H1 (cell line): ENCODE data around the gene KRT24. TPM values are rescaled to one million over a fixed set of nuclear protein-coding genes. Genes with fewer than 3 reads are reported as not detected.

ENCODE experiments used
- CTCF ChIA-PET: fragments of 300-600 bp; sonication (Branson Sonifier 250); formaldehyde crosslinking; loops from one replicate; lab custom pipeline; 2021; ENCODE audit not compliant: partially characterized antibody; lab: Charles Lee
- POLR2A ChIA-PET: fragments of 300-600 bp; sonication (Branson Sonifier 250); formaldehyde crosslinking; loops from one replicate; lab custom pipeline; 2021; ENCODE audit warnings: inconsistent platforms; ENCODE audit not compliant: partially characterized antibody; lab: Charles Lee
- DNase-seq, 2 experiments: peaks; one replicate each; pipeline versions ENCODE4 v3.0.0 to v3.0.0-alpha.2; 2010 to 2022; ENCODE audit warnings: low spot score in 2 of 2, low read depth in 1 of 2, mixed read lengths in 1 of 2
- FAIRE-seq: peaks from 2 replicates; lab custom pipeline; 2011; peaks lifted over from hg19 to GRCh38; lab: Jason Lieb, UNC
- H2AFZ ChIP-seq: 2 replicates; pipeline ENCODE4 v1.8.1; 2012; ENCODE audit warnings: low read length, inconsistent platforms
- H2AK5ac ChIP-seq: 2 replicates; pipeline ENCODE4 v1.6.1; 2013; ENCODE audit warnings: low read depth, low read length
- H2BK120ac ChIP-seq: replicated peaks from 2 replicates; pipeline ENCODE3; 2013; ENCODE audit warnings: low read depth, low read length, inconsistent platforms
- H2BK12ac ChIP-seq: 2 replicates; pipeline ENCODE4 v1.6.1; 2013; ENCODE audit warnings: low read depth, low read length
- H2BK15ac ChIP-seq: 2 replicates; pipeline ENCODE4 v1.6.1; 2013; ENCODE audit warnings: low read length
- H2BK20ac ChIP-seq: 2 replicates; pipeline ENCODE4 v1.6.1; 2013; ENCODE audit warnings: low read length
- H2BK5ac ChIP-seq: 2 replicates; pipeline ENCODE4 v1.6.1; 2013; ENCODE audit warnings: low read depth, low read length
- H3K14ac ChIP-seq: 2 replicates; pipeline ENCODE4 v1.6.1; 2013; ENCODE audit warnings: inconsistent platforms; ENCODE audit not compliant: insufficient read length
- H3K18ac ChIP-seq: 2 replicates; pipeline ENCODE4 v1.6.1; 2013; ENCODE audit warnings: low read length; ENCODE audit errors: extremely low read depth
- H3K23ac ChIP-seq: 2 replicates; pipeline ENCODE4 v1.6.1; 2013; ENCODE audit warnings: inconsistent platforms; ENCODE audit not compliant: insufficient read length
- H3K23me2 ChIP-seq: 2 replicates; pipeline ENCODE4 v1.6.1; 2013; ENCODE audit warnings: low read depth, low read length
- H3K27ac ChIP-seq: 2 replicates; pipeline ENCODE4 v1.6.1; 2011; ENCODE audit warnings: low read depth, low read length, inconsistent platforms
- H3K27me3 ChIP-seq, 4 experiments: replicated peaks in 1 of 4; 1 replicate in 1 of 4; 2 replicates in 3 of 4; pipeline versions ENCODE4 v1.6.1 to v1.8.1; 2011 to 2013; ENCODE audit warnings: low read length in 3 of 4, mild to moderate bottlenecking in 3 of 4, inconsistent platforms in 2 of 4, mixed read lengths in 2 of 4, moderate library complexity in 1 of 4; ENCODE audit not compliant: control insufficient read depth in 3 of 4, insufficient read depth in 3 of 4; ENCODE audit errors: extremely low read depth in 1 of 4
- H3K36me3 ChIP-seq, 4 experiments: 2 replicates each; pipeline versions ENCODE4 v1.6.1 to v1.8.1; 2011 to 2013; ENCODE audit warnings: mild to moderate bottlenecking in 4 of 4, low read length in 3 of 4, moderate library complexity in 2 of 4, control low read depth in 1 of 4, inconsistent platforms in 1 of 4; ENCODE audit not compliant: insufficient read depth in 4 of 4, control insufficient read depth in 2 of 4
- H3K4ac ChIP-seq: replicated peaks from 2 replicates; pipeline ENCODE3; 2013; ENCODE audit warnings: low read length, low read depth, mixed read lengths, inconsistent platforms; ENCODE audit not compliant: insufficient read length
- H3K4me1 ChIP-seq, 4 experiments: replicated peaks in 1 of 4; 1 replicate in 1 of 4; 2 replicates in 3 of 4; pipeline versions ENCODE4 v1.6.1 to v1.8.1; 2011 to 2013; ENCODE audit warnings: low read length in 3 of 4, inconsistent platforms in 2 of 4, mixed read lengths in 1 of 4; ENCODE audit not compliant: insufficient read depth in 4 of 4, control insufficient read depth in 3 of 4
- H3K4me2 ChIP-seq, 2 experiments: 2 replicates each; pipeline versions ENCODE4 v1.6.1 to v1.8.1; 2011 to 2013; ENCODE audit warnings: low read depth in 2 of 2, low read length in 2 of 2, control low read depth in 1 of 2, inconsistent platforms in 1 of 2, mild to moderate bottlenecking in 1 of 2; ENCODE audit not compliant: insufficient read depth in 1 of 2
- H3K4me3 ChIP-seq, 4 experiments: fragments of 200-600, 300-600 bp in 1 of 4; sonication (generic), shearing (Covaris generic), sonication (Bioruptor Twin) in 1 of 4; 2 replicates each; pipeline versions ENCODE4 v1.5.1 to v1.8.1; 2011 to 2016; ENCODE audit warnings: low read length in 4 of 4, low read depth in 3 of 4, control low read depth in 2 of 4, inconsistent platforms in 2 of 4, mild to moderate bottlenecking in 2 of 4, mixed read lengths in 1 of 4, moderate library complexity in 1 of 4; ENCODE audit not compliant: insufficient read depth in 2 of 4; ENCODE audit errors: extremely low read depth in 1 of 4
- H3K56ac ChIP-seq: replicated peaks from 2 replicates; pipeline ENCODE3; 2013; ENCODE audit warnings: low read depth, mild to moderate bottlenecking, mixed read lengths, low read length, inconsistent platforms; ENCODE audit not compliant: insufficient read length
- H3K79me1 ChIP-seq: 2 replicates; pipeline ENCODE4 v1.6.1; 2013; ENCODE audit warnings: low read depth, low read length, control low read depth
- H3K79me2 ChIP-seq, 2 experiments: 2 replicates each; pipeline versions ENCODE4 v1.6.1 to v1.8.1; 2012 to 2013; ENCODE audit warnings: low read length in 2 of 2, mild to moderate bottlenecking in 2 of 2, inconsistent platforms in 1 of 2; ENCODE audit not compliant: insufficient read depth in 2 of 2, control insufficient read depth in 1 of 2
- H3K9ac ChIP-seq, 4 experiments: replicated peaks in 1 of 4; 1 replicate in 1 of 4; 2 replicates in 3 of 4; pipeline versions ENCODE4 v1.6.1 to v1.8.1; 2011 to 2013; ENCODE audit warnings: low read depth in 3 of 4, low read length in 3 of 4, control low read depth in 2 of 4, mild to moderate bottlenecking in 2 of 4, moderate library complexity in 2 of 4, inconsistent platforms in 1 of 4; ENCODE audit errors: extremely low read depth in 1 of 4
- H3K9me3 ChIP-seq, 2 experiments: 2 replicates each; pipeline versions ENCODE4 v1.6.1 to v1.8.1; 2012 to 2013; ENCODE audit warnings: mild to moderate bottlenecking in 2 of 2, moderate library complexity in 2 of 2, control low read depth in 1 of 2, inconsistent platforms in 1 of 2, low read depth in 1 of 2, low read length in 1 of 2, mixed read lengths in 1 of 2; ENCODE audit not compliant: insufficient read depth in 2 of 2
- H4K20me1 ChIP-seq, 2 experiments: replicated peaks in 1 of 2; 2 replicates each; pipeline versions ENCODE3 to v1.8.1; 2011 to 2013; ENCODE audit warnings: inconsistent platforms in 2 of 2, low read length in 2 of 2, mild to moderate bottlenecking in 1 of 2; ENCODE audit not compliant: insufficient read depth in 2 of 2, control insufficient read depth in 1 of 2
- H4K5ac ChIP-seq: 2 replicates; pipeline ENCODE4 v1.6.1; 2013; ENCODE audit warnings: low read length, low read depth, mixed read lengths, inconsistent platforms; ENCODE audit not compliant: insufficient read length
- H4K8ac ChIP-seq: 2 replicates; pipeline ENCODE4 v1.8.0; 2013; ENCODE audit warnings: mild to moderate bottlenecking, moderate library complexity, low read length, inconsistent platforms; ENCODE audit not compliant: insufficient read depth; ENCODE audit errors: extremely low read depth
- H4K91ac ChIP-seq: replicated peaks from 2 replicates; pipeline ENCODE3; 2013; ENCODE audit warnings: low read length, mixed read lengths, inconsistent platforms; ENCODE audit not compliant: insufficient read length
- CTCF ChIP-seq, 3 experiments: IDR thresholded peaks; 1 replicate in 2 of 3; 2 replicates in 1 of 3; pipeline versions ENCODE4 v1.5.1 to v1.6.1; 2011; ENCODE audit warnings: low read length in 3 of 3, mild to moderate bottlenecking in 3 of 3, inconsistent platforms in 2 of 3, low read depth in 1 of 3, moderate library complexity in 1 of 3; ENCODE audit not compliant: insufficient read depth in 1 of 3; ENCODE audit errors: control extremely low read depth in 1 of 3
- RAD21 ChIP-seq, 2 experiments: IDR thresholded peaks in 1 of 2; conservative IDR thresholded peaks in 1 of 2; 2 replicates each; pipeline ENCODE4 v1.6.1; 2011; ENCODE audit warnings: low read depth in 2 of 2, low read length in 2 of 2, improper control_type of control experiment in 1 of 2, inconsistent platforms in 1 of 2, mild to moderate bottlenecking in 1 of 2, moderate library complexity in 1 of 2
- SP1 ChIP-seq: IDR thresholded peaks from 2 replicates; pipeline ENCODE4 v1.6.1; 2011; ENCODE audit warnings: low read depth, low read length
- SRF ChIP-seq: IDR thresholded peaks from 2 replicates; pipeline ENCODE4 v1.6.1; 2011; ENCODE audit warnings: mild to moderate bottlenecking, low read depth, low read length, moderate library complexity
- WGBS, 2 experiments: shearing (Covaris generic) in 1 of 2; methylation state at CpG; one replicate each; pipeline versions ENCODE4 v1.1.6 to v1.1.7; 2013 to 2015; ENCODE audit warnings: low lambda C conversion rate in 2 of 2, mixed read lengths in 2 of 2, inconsistent platforms in 1 of 2, low coverage in 1 of 2, missing lambda C conversion rate in 1 of 2; ENCODE audit not compliant: insufficient replicate concordance in 2 of 2, insufficient coverage in 1 of 2, insufficient read length in 1 of 2; ENCODE audit errors: extremely low coverage in 1 of 2, missing lambda C conversion rate in 1 of 2; 5-methylcytosine and 5-hydroxymethylcytosine counted together
- polyA plus RNA-seq, 7 experiments: library from polyadenylated mRNA; depleted of rRNA in 3 of 7; stranded (reverse) in 5 of 7; unstranded in 2 of 7; fragments of >200 nt in 5 of 7; fragments of 200-250 nt in 2 of 7; gene quantifications; 1 replicate in 5 of 7; 2 replicates in 1 of 7; 4 replicates in 1 of 7; pipeline versions ENCODE4 v1.2.1 to v1.2.3, GENCODE V29; 2011 to 2013; ENCODE audit warnings: missing spikeins in 2 of 7, mixed read lengths in 2 of 7
- total RNA-seq: library from RNA; stranded (reverse); fragmentation: NEBNext Ultra II Directional; extraction: Animal tissue kit (Norgen Biotek cat#: 25700); gene quantifications from 2 replicates; pipeline ENCODE4 v1.2.1, GENCODE V29; 2021

The KRT24 gene
- total and polyA plus RNA-seq, 2 of the 8 experiments (the other 6 are each of a cell fraction or from before 2014, with no cell fraction given): not detected

GRCh38 chr17:40699371-40699770, 4.2 kb downstream of the KRT24 start:
- Histone ChIP-seq H3K23me2 (no peaks in the 10 kb centered on the region), H2BK20ac (no peak overlapping the region), H3K4me3 (no peak overlapping the region), H3K9me3 (no peaks in the 10 kb centered on the region), H3K27ac (no peak overlapping the region), H2BK120ac (no peak overlapping the region), H3K56ac (no peak overlapping the region), H3K27me3 (no peaks in the 10 kb centered on the region), H4K8ac (no peak overlapping the region), H3K9ac (no peak overlapping the region), H2AFZ (no peak overlapping the region), H4K5ac (no peak overlapping the region), H3K4me2 (no peak overlapping the region)
- 92% methylated on average over 9 of the region's 9 CpGs; no CpG with 5 or more reads in 1 of the 2 experiments for WGBS, 2 experiments
- FAIRE-seq (no peak), DNase-seq (no peak)
- CTCF ChIA-PET: interaction anchor here (0.6 to 1.2 kb wide), 2 partner anchors 82 to 141 kb away, joined by 3 to 4 read pairs; no protein-coding TSS in a partner anchor
- no peak for TF ChIP-seq SP1
- no peak for TF ChIP-seq SRF
- TF ChIP-seq RAD21 (IDR thresholded peaks at IDR 0.05 in 1 of 2, conservative IDR thresholded peaks at IDR 0.05 in 1 of 2; ENCODE audit: low read depth in 2 of 2, low read length in 2 of 2): no peak
- no peak for TF ChIP-seq CTCF (IDR thresholded peaks at IDR 0.05; ENCODE audit: control extremely low read depth in 1 of 3, insufficient read depth in 1 of 3, low read depth in 1 of 3, low read length in 3 of 3)
- TF ChIP-seq, all 59 proteins: peak for 0
- Histone ChIP-seq H4K20me1 (no peaks in the 10 kb centered on the region), H3K4ac (no peak overlapping the region), H3K79me1 (no peaks in the 10 kb centered on the region), H3K14ac (no peak overlapping the region), H2BK5ac (no peak overlapping the region), H3K4me1 (no peaks in the 10 kb centered on the region), H2BK15ac (no peak overlapping the region), H3K18ac (no peak overlapping the region), H2BK12ac (no peak overlapping the region), H3K36me3 (no peaks in the 10 kb centered on the region), H4K91ac (no peak overlapping the region), H3K23ac (no peak overlapping the region), H2AK5ac (no peak overlapping the region), H3K79me2 (no peaks in the 10 kb centered on the region)
- POLR2A ChIA-PET: no interaction called here
